Spleen (tissue), 13 donors: ENCODE measurements around the gene CA9. TPM values are rescaled to one million over a fixed set of nuclear protein-coding genes. Genes with fewer than 3 reads are reported as not detected.

ENCODE experiments used
- DNase-seq: peaks from one replicate; pipeline ENCODE4 v3.0.0-alpha.2; 2020
- H3K27ac ChIP-seq, 8 donors: fragments of 200-600 bp; sonication (generic) in 7 of 8; 1 replicate in 4 of 8; 2 replicates in 4 of 8; pipeline versions ENCODE4 v1.5.0 to v1.8.0; 2016 to 2021; ENCODE audit warnings: inconsistent platforms in 4 of 8, mild to moderate bottlenecking in 4 of 8, moderate library complexity in 1 of 8
- H3K27me3 ChIP-seq, 7 donors: fragments of 200-600 bp; sonication (generic) in 6 of 7; replicated peaks in 1 of 7; 1 replicate in 4 of 7; 2 replicates in 3 of 7; pipeline versions ENCODE4 v1.5.0 to v1.8.0; 2016 to 2021; ENCODE audit warnings: inconsistent platforms in 3 of 7, mild to moderate bottlenecking in 1 of 7
- H3K36me3 ChIP-seq, 6 donors: fragments of 200-600 bp; sonication (generic) in 5 of 6; 1 replicate in 4 of 6; 2 replicates in 2 of 6; pipeline versions ENCODE4 v1.5.0 to v1.8.0; 2016 to 2021; ENCODE audit warnings: inconsistent platforms in 2 of 6
- H3K4me1 ChIP-seq, 6 donors: fragments of 200-600 bp; sonication (generic) in 5 of 6; 1 replicate in 3 of 6; 2 replicates in 3 of 6; pipeline versions ENCODE4 v1.5.0 to v1.8.0; 2016 to 2021; ENCODE audit warnings: inconsistent platforms in 3 of 6
- H3K4me3 ChIP-seq, 8 donors: fragments of 200-600 bp; sonication (generic) in 7 of 8; 1 replicate in 4 of 8; 2 replicates in 4 of 8; pipeline versions ENCODE4 v1.5.0 to v1.8.0; 2016 to 2021; ENCODE audit warnings: inconsistent platforms in 4 of 8, mild to moderate bottlenecking in 4 of 8, moderate library complexity in 2 of 8
- H3K9me3 ChIP-seq, 8 donors: fragments of 200-600 bp; sonication (generic) in 7 of 8; 1 replicate in 4 of 8; 2 replicates in 4 of 8; pipeline versions ENCODE4 v1.5.0 to v1.8.0; 2016 to 2021; ENCODE audit warnings: inconsistent platforms in 4 of 8
- POLR2A ChIP-seq, 3 donors: fragments of 450-650 bp; IDR thresholded peaks; one replicate each; pipeline ENCODE4 v1.5.1; 2017; ENCODE audit warnings: antibody characterized with exemption in 3 of 3, mild to moderate bottlenecking in 1 of 3
- POLR2AphosphoS5 ChIP-seq, 3 donors: sonication (generic); formaldehyde crosslinking; IDR thresholded peaks; one replicate each; pipeline ENCODE4 v1.5.1; 2017; ENCODE audit warnings: antibody characterized with exemption in 3 of 3
- WGBS, 5 donors: extraction: QIAGEN DNeasy Blood & Tissue Kit in 3 of 5; methylation state at CpG; one replicate each; pipeline versions ENCODE4 v1.1.5 to v1.1.7; 2013 to 2018; 5-methylcytosine and 5-hydroxymethylcytosine counted together
- intact Hi-C: fragments of 100-400 bp; cut with DNase I; formaldehyde crosslinking; loops from one replicate; pipeline ENCODE4 v1.15.0; 2023; ENCODE audit warnings: low total_unique reads
- long read RNA-seq, 2 donors: transcript quantifications; one replicate each; lab custom pipeline, GENCODE V29; 2026
- polyA plus RNA-seq, 3 donors: library from polyadenylated mRNA; stranded (reverse); fragments of 200-250 nt; gene quantifications; one replicate each; pipeline ENCODE4 v1.2.1, GENCODE V29; 2013
- total RNA-seq, 7 donors: library from RNA; depleted of rRNA in 3 of 7; stranded (reverse); fragments of >200 nt in 3 of 7; fragmentation: NEBNext Ultra II Directional in 4 of 7; extraction: Animal tissue kit (Norgen Biotek cat#: 25700) in 4 of 7; gene quantifications; one replicate each; pipeline versions ENCODE4 v1.1.0 to v1.2.1, GENCODE V29; 2016 to 2021
- TF ChIP-seq, protein P1 (sequence below), 11 experiments: fragments of 200-600 bp in 7 of 11; fragments of 450-650 bp in 4 of 11; sonication (generic) in 4 of 11; IDR thresholded peaks in 8 of 11; conservative IDR thresholded peaks in 3 of 11; 1 replicate in 7 of 11; 2 replicates in 4 of 11; pipeline versions ENCODE4 v1.4.0 to v1.8.0; 2016 to 2021; ENCODE audit warnings: antibody characterized with exemption in 11 of 11, inconsistent platforms in 4 of 11, mild to moderate bottlenecking in 1 of 11
- donor health status: healthy with polysubstance abuse.
- donor health status: DM: no; HTN: no; CAD: no; lungs with moderate emphysema.
- donor health status: DM: no; HTN: no; CAD: no.
- donor health status: Bipolar disorder and iron deficiency.
- donor health status: healthy.
- donor health status: DM: no; HTN: no; CAD: no.
- donor health status: DM: yes; HTN: yes; CAD: no.

Gene CA9
- total RNA-seq = not detected
- under 1 TPM in 2 of 3 donors, not detected in 1; 0.26 to 0.30 TPM for polyA plus RNA-seq
- long read RNA-seq, donor 1 = 0 reads
- long read RNA-seq, donor 2 = 0 reads

DNA sequence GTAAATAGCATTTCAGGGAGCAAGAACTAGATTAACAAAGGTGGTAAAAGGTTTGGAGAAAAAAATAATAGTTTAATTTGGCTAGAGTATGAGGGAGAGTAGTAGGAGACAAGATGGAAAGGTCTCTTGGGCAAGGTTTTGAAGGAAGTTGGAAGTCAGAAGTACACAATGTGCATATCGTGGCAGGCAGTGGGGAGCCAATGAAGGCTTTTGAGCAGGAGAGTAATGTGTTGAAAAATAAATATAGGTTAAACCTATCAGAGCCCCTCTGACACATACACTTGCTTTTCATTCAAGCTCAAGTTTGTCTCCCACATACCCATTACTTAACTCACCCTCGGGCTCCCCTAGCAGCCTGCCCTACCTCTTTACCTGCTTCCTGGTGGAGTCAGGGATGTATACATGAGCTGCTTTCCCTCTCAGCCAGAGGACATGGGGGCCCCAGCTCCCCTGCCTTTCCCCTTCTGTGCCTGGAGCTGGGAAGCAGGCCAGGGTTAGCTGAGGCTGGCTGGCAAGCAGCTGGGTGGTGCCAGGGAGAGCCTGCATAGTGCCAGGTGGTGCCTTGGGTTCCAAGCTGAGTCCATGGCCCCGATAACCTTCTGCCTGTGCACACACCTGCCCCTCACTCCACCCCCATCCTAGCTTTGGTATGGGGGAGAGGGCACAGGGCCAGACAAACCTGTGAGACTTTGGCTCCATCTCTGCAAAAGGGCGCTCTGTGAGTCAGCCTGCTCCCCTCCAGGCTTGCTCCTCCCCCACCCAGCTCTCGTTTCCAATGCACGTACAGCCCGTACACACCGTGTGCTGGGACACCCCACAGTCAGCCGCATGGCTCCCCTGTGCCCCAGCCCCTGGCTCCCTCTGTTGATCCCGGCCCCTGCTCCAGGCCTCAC is at the start of gene CA9:
Gene CA9, plus strand, starts transcription at position 797 of the 893 bp plus-strand sequence. Its CDS starts 32 bp downstream, at position 829.
- intact Hi-C loops = no loop called here
- no peak for DNase-seq

DNA sequence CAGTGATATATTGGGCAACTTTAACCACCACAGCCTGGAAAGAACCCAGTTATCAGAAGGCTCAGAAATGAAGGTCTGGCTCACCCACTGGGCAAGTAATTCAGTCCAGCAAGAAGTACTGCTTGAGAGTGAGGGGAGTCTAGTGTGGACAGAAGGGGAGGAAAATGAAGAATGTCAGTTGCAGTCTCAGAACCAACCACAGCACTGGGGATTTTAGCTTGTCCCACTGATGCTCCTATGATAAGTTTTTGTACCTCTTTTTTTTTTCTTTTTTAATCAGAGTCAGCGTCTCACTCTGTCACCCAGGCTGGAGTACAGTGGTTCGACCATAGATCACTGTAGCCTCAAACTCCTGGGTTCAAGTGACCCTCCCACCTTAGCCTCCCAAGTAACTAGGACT is 46.2 kb upstream of the CA9 start:
- Histone ChIP-seq H3K27ac (no peak overlapping the region), H3K4me3 (no peak overlapping the region), H3K4me1 (peaks cover 0 to 5% (median 0%) of the 10 kb centered on the region in 6 donors), H3K27me3 (no peaks in the 10 kb centered on the region), H3K36me3 (no peaks in the 10 kb centered on the region), H3K9me3 (no peaks in the 10 kb centered on the region)
- 60 to 83% (median 78%) methylated on average over 2 of the region's 2 CpGs for whole genome bisulfite sequencing, 5 donors
- no peak for DNase-seq
- intact Hi-C loops = no loop called here
- no peak for TF ChIP-seq POLR2AphosphoS5 (IDR thresholded peaks at IDR 0.05)
- no peak for TF ChIP-seq POLR2A (IDR thresholded peaks at IDR 0.05)

More for the DNA sequence above, at the start of gene CA9:
- no peak within 1 kb of the TSS for H3K4me3 ChIP-seq
- no peaks in the 10 kb centered on the region for H3K9me3 ChIP-seq
- H3K4me1 ChIP-seq = peaks cover 0 to 18% (median 14%) of the 10 kb centered on the region in 6 donors
- no peak within 1 kb of the TSS for H3K27ac ChIP-seq
- no peaks in the 10 kb centered on the region for H3K36me3 ChIP-seq
- TF ChIP-seq, protein P1, sequence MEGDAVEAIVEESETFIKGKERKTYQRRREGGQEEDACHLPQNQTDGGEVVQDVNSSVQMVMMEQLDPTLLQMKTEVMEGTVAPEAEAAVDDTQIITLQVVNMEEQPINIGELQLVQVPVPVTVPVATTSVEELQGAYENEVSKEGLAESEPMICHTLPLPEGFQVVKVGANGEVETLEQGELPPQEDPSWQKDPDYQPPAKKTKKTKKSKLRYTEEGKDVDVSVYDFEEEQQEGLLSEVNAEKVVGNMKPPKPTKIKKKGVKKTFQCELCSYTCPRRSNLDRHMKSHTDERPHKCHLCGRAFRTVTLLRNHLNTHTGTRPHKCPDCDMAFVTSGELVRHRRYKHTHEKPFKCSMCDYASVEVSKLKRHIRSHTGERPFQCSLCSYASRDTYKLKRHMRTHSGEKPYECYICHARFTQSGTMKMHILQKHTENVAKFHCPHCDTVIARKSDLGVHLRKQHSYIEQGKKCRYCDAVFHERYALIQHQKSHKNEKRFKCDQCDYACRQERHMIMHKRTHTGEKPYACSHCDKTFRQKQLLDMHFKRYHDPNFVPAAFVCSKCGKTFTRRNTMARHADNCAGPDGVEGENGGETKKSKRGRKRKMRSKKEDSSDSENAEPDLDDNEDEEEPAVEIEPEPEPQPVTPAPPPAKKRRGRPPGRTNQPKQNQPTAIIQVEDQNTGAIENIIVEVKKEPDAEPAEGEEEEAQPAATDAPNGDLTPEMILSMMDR (IDR thresholded peaks at IDR 0.05 in 8 of 11, conservative IDR thresholded peaks at IDR 0.05 in 3 of 11) = no peak
- TF ChIP-seq POLR2A (IDR thresholded peaks at IDR 0.05) (no peak), POLR2AphosphoS5 (IDR thresholded peaks at IDR 0.05) (no peak)
- peaks cover 0 to 17% (median 4%) of the 10 kb centered on the region in 7 donors for H3K27me3 ChIP-seq
- 77 to 89% (median 85%) methylated on average over 10 of the region's 10 CpGs for WGBS, 5 donors

DNA sequence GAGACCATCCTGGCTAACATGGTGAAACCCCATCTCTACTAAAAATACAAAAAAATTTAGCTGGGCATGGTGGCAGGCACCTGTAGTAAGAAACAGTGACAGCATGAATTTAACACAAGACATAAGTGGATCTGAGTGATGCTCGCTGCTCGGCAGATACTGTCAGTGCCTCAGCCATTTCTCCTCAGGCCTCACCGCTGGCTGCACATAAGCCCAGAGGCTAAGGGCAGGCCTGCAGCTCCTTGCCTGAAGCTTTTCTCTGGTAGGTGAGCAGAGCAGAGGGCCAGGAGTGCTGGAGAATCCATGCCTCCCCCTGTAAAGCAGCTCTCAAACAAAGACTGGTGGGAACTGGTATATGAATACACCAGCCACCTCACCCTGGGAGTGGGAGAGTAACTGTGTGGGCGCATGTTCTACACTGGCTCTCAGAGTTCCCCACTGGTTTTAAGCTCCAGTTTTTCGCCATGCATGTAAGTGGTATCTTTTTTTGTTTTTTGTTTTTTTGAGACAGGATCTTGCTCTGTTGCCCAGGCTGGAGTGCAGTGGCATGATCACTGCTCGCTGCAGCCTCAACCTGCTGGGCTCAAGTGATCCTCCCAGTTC is 45.2 kb upstream of the CA9 start:
- TF ChIP-seq POLR2A (IDR thresholded peaks at IDR 0.05) = no peak
- TF ChIP-seq POLR2AphosphoS5 (IDR thresholded peaks at IDR 0.05) = no peak
- TF ChIP-seq, protein P1 (IDR thresholded peaks at IDR 0.05 in 8 of 11, conservative IDR thresholded peaks at IDR 0.05 in 3 of 11) = no peak
- H3K4me1 ChIP-seq = peaks cover 0 to 9% (median 0%) of the 10 kb centered on the region in 6 donors
- DNase-seq = no peak
- H3K27me3 ChIP-seq = no peaks in the 10 kb centered on the region
- H3K27ac ChIP-seq = no peak overlapping the region
- WGBS, 5 donors = 92 to 97% (median 94%) methylated on average over 6 of the region's 6 CpGs
- intact Hi-C loops = no loop called here
- H3K4me3 ChIP-seq = no peak overlapping the region
- no peaks in the 10 kb centered on the region for H3K36me3 ChIP-seq
- no peaks in the 10 kb centered on the region for H3K9me3 ChIP-seq

DNA sequence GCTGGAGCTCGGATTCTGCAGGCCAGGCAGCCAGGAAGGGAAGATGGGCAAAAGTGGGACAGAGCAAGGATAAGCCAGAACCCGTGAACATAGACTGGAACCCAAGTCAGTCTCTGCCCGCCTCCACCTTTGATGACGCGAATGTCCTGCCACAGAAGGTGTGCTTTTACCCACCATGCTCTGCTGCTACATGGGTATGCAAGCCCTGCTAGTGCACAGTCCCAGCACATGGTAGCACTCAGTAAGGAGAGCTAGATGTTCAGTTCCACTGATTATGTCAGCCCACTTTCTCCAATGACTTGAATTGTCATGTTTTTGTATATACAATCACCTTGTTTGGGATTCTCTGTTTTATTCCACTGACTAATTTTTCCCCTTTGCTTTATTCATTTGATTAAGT is 44.1 kb upstream of the CA9 start:
- TF ChIP-seq, protein P1 (IDR thresholded peaks at IDR 0.05 in 8 of 11, conservative IDR thresholded peaks at IDR 0.05 in 3 of 11) = no peak
- TF ChIP-seq POLR2A (IDR thresholded peaks at IDR 0.05) (no peak), POLR2AphosphoS5 (IDR thresholded peaks at IDR 0.05) (no peak)
- intact Hi-C loops = no loop called here
- WGBS, 5 donors = 91 to 98% (median 93%) methylated on average over 5 of the region's 5 CpGs

More for the DNA sequence above, 44.1 kb upstream of the CA9 start:
- Histone ChIP-seq H3K36me3 (no peaks in the 10 kb centered on the region), H3K27me3 (no peaks in the 10 kb centered on the region), H3K27ac (no peak overlapping the region), H3K4me1 (peaks cover 0 to 20% (median 6%) of the 10 kb centered on the region in 6 donors), H3K4me3 (no peak overlapping the region), H3K9me3 (no peaks in the 10 kb centered on the region)
- no peak for DNase-seq
